H9 (cell line): ENCODE data around the gene THOP1. TPM values are rescaled to one million over a fixed set of nuclear protein-coding genes. Genes with fewer than 3 reads are reported as not detected.

ENCODE experiments used
- DNase-seq: peaks from one replicate; pipeline ENCODE4 v3.0.0-alpha.2; 2017
- H2AFZ ChIP-seq: one replicate; pipeline ENCODE4 v1.6.1; 2013; ENCODE audit warnings: mild to moderate bottlenecking, low read length, control low read depth, moderate library complexity
- H2AK5ac ChIP-seq: 2 replicates; pipeline ENCODE4 v1.6.1; 2013; ENCODE audit warnings: low read length, control low read depth, mixed read lengths; ENCODE audit not compliant: insufficient read length
- H2BK120ac ChIP-seq: one replicate; pipeline ENCODE4 v1.6.1; 2013; ENCODE audit warnings: low read depth, mild to moderate bottlenecking, low read length, control low read depth, inconsistent platforms; ENCODE audit not compliant: poor library complexity, severe bottlenecking
- H2BK12ac ChIP-seq: 2 replicates; pipeline ENCODE4 v1.6.1; 2013; ENCODE audit warnings: low read length, control low read depth, mixed read lengths, low read depth; ENCODE audit not compliant: insufficient read length
- H2BK15ac ChIP-seq: 2 replicates; pipeline ENCODE4 v1.6.1; 2013; ENCODE audit warnings: low read depth, low read length, control low read depth
- H2BK20ac ChIP-seq: one replicate; pipeline ENCODE4 v1.6.1; 2013; ENCODE audit warnings: low read depth, mild to moderate bottlenecking, low read length, control low read depth, inconsistent platforms; ENCODE audit not compliant: poor library complexity, severe bottlenecking
- H2BK5ac ChIP-seq: 2 replicates; pipeline ENCODE4 v1.6.1; 2013; ENCODE audit warnings: low read length, control low read depth, mixed read lengths; ENCODE audit not compliant: insufficient read length
- H3K14ac ChIP-seq: 2 replicates; pipeline ENCODE4 v1.6.1; 2013; ENCODE audit warnings: low read length, control low read depth; ENCODE audit not compliant: insufficient read depth
- H3K18ac ChIP-seq: 2 replicates; pipeline ENCODE4 v1.6.1; 2013; ENCODE audit warnings: low read depth, mild to moderate bottlenecking, mixed read lengths, low read length, control low read depth; ENCODE audit not compliant: insufficient read length
- H3K23ac ChIP-seq: 2 replicates; pipeline ENCODE4 v1.6.1; 2013; ENCODE audit warnings: low read length, control low read depth, mixed read lengths, low read depth; ENCODE audit not compliant: insufficient read length
- H3K23me2 ChIP-seq: 2 replicates; pipeline ENCODE4 v1.6.1; 2013; ENCODE audit warnings: low read depth, mild to moderate bottlenecking, mixed read lengths, low read length, control low read depth; ENCODE audit not compliant: insufficient read length, poor library complexity, severe bottlenecking
- H3K27ac ChIP-seq: 2 replicates; pipeline ENCODE4 v1.5.1; 2013; ENCODE audit warnings: low read length, control low read depth, mixed read lengths, low read depth; ENCODE audit not compliant: insufficient read length
- H3K27me3 ChIP-seq: 2 replicates; pipeline ENCODE4 v1.6.1; 2013; ENCODE audit warnings: low read length, control low read depth, inconsistent platforms; ENCODE audit not compliant: insufficient read depth
- H3K4ac ChIP-seq: 2 replicates; pipeline ENCODE4 v1.6.1; 2013; ENCODE audit warnings: low read depth, mild to moderate bottlenecking, control low read depth, inconsistent platforms, low read length, moderate library complexity
- H3K4me1 ChIP-seq: 2 replicates; pipeline ENCODE4 v1.6.1; 2013; ENCODE audit warnings: low read length, control low read depth, inconsistent platforms; ENCODE audit not compliant: insufficient read depth
- H3K4me2 ChIP-seq: 2 replicates; pipeline ENCODE4 v1.6.1; 2013; ENCODE audit warnings: low read length, control low read depth, mixed read lengths; ENCODE audit not compliant: insufficient read length, insufficient read depth
- H3K56ac ChIP-seq: 2 replicates; pipeline ENCODE4 v1.6.1; 2013; ENCODE audit warnings: low read depth, mild to moderate bottlenecking, mixed read lengths, low read length, control low read depth; ENCODE audit not compliant: insufficient read length
- H3K79me1 ChIP-seq: 2 replicates; pipeline ENCODE4 v1.6.1; 2013; ENCODE audit warnings: low read depth, mild to moderate bottlenecking, moderate library complexity, low read length, control low read depth, inconsistent platforms; ENCODE audit not compliant: insufficient read depth, poor library complexity, severe bottlenecking
- H3K79me2 ChIP-seq: 2 replicates; pipeline ENCODE4 v1.6.1; 2013; ENCODE audit warnings: low read length, control low read depth, inconsistent platforms; ENCODE audit not compliant: insufficient read depth
- H3K9ac ChIP-seq: 2 replicates; pipeline ENCODE4 v1.6.1; 2013; ENCODE audit warnings: low read length, control low read depth, mixed read lengths; ENCODE audit not compliant: insufficient read length; ENCODE audit errors: extremely low read depth
- H3K9me3 ChIP-seq: one replicate; pipeline ENCODE4 v1.6.1; 2013; ENCODE audit warnings: low read depth, low read length, inconsistent platforms; ENCODE audit not compliant: control insufficient read depth
- H3T11ph ChIP-seq: one replicate; pipeline ENCODE4 v1.6.1; 2013; ENCODE audit warnings: mild to moderate bottlenecking, low read length, control low read depth, inconsistent platforms
- H4K20me1 ChIP-seq: one replicate; pipeline ENCODE4 v1.6.1; 2013; ENCODE audit not compliant: control insufficient read depth, insufficient read length, insufficient read depth
- H4K5ac ChIP-seq: 2 replicates; pipeline ENCODE4 v1.6.1; 2013; ENCODE audit warnings: low read depth, mild to moderate bottlenecking, mixed read lengths, low read length, control low read depth; ENCODE audit not compliant: insufficient read length
- H4K8ac ChIP-seq: replicated peaks from 2 replicates; pipeline ENCODE4 v1.6.1; 2013; ENCODE audit warnings: low read length, control low read depth, mixed read lengths, low read depth; ENCODE audit not compliant: insufficient read length
- H4K91ac ChIP-seq: 2 replicates; pipeline ENCODE4 v1.6.1; 2013; ENCODE audit warnings: low read depth, mild to moderate bottlenecking, moderate library complexity, mixed read lengths, low read length, control low read depth; ENCODE audit not compliant: insufficient read length
- H3K27ac Mint-ChIP-seq, 3 experiments: 2 replicates in 2 of 3; 3 replicates in 1 of 3; pipeline ENCODE4 v1.8.0; 2020 to 2021; ENCODE audit warnings: mixed read lengths in 3 of 3, mild to moderate bottlenecking in 1 of 3, moderate library complexity in 1 of 3
- H3K27me3 Mint-ChIP-seq: 2 replicates; pipeline ENCODE4 v1.8.0; 2021; ENCODE audit warnings: low read depth, mild to moderate bottlenecking, moderate library complexity, mixed read lengths
- H3K36me3 Mint-ChIP-seq, 3 experiments: 2 replicates in 2 of 3; 3 replicates in 1 of 3; pipeline ENCODE4 v1.8.0; 2020 to 2021; ENCODE audit warnings: low read depth in 3 of 3, mixed read lengths in 3 of 3; ENCODE audit not compliant: insufficient read depth in 1 of 3
- H3K4me1 Mint-ChIP-seq, 2 experiments: 2 replicates each; pipeline ENCODE4 v1.8.0; 2020; ENCODE audit warnings: mixed read lengths in 2 of 2
- H3K4me3 Mint-ChIP-seq, 2 experiments: 2 replicates in 1 of 2; 3 replicates in 1 of 2; pipeline ENCODE4 v1.8.0; 2020 to 2021; ENCODE audit warnings: mild to moderate bottlenecking in 2 of 2, mixed read lengths in 2 of 2, moderate library complexity in 1 of 2
- H3K9me3 Mint-ChIP-seq, 2 experiments: 2 replicates in 1 of 2; 3 replicates in 1 of 2; pipeline ENCODE4 v1.8.0; 2020; ENCODE audit warnings: mild to moderate bottlenecking in 2 of 2, mixed read lengths in 2 of 2, moderate library complexity in 1 of 2
- WGBS: extraction: QIAGEN DNeasy Blood & Tissue Kit; methylation state at CpG from one replicate; pipeline ENCODE4 v1.1.7; 2013; ENCODE audit warnings: missing lambda C conversion rate, low lambda C conversion rate, mixed read lengths; ENCODE audit not compliant: insufficient read length; ENCODE audit errors: extremely low coverage; 5-methylcytosine and 5-hydroxymethylcytosine counted together
- total RNA-seq: library from RNA; stranded (reverse); gene quantifications from 2 replicates; pipeline ENCODE4 v1.2.1, GENCODE V29; 2021
- TF ChIP-seq, protein P1 (sequence below): fragments of 200-600 bp; sonication (generic); conservative IDR thresholded peaks from 3 replicates; pipeline ENCODE4 v1.8.0; 2021; ENCODE audit warnings: antibody characterized with exemption, mild to moderate bottlenecking

The THOP1 gene
- total RNA-seq, 1 experiment from 2014 or later = 150 TPM

DNA sequence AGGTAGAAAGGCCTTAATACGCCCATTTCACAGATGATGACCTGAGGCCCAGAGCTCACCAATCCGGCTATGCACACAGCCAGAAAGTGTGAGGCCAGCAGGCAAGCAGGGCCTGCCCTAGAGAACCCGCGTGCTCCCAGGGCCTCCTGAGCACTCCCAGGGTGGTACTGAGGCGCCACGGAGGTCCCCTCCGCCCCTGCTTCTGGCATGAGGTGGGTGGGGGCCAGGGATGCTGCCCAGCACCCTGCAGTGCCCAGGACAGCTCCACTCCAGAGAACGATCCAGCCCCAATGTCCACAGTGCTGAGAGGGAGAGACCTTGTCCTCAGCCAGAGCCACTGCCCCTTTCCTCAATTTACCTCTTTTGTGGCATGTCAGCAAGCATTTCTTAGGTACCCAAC lies 16.1 kb upstream of the THOP1 start:
- no peak overlapping the region for H3K4me3 Mint-ChIP-seq
- Histone ChIP-seq H3K9me3 (no peaks in the 10 kb centered on the region), H3K56ac (no peak overlapping the region), H2AK5ac (no peak overlapping the region), H4K91ac (no peak overlapping the region), H2BK12ac (no peak overlapping the region), H2BK120ac (no peak overlapping the region), H3K23ac (no peak overlapping the region), H3K79me2 (peaks cover 29% of the 10 kb centered on the region; the same call in 1 of the 2 replicates), H4K5ac (no peak overlapping the region), H3K23me2 (no peaks in the 10 kb centered on the region), H3K14ac (no peak overlapping the region), H3K27ac (no peak overlapping the region), H2BK5ac (no peak overlapping the region), H2AFZ (no peak overlapping the region), H2BK20ac (no peak overlapping the region), H3K18ac (no peak overlapping the region), H4K20me1 (no peaks in the 10 kb centered on the region), H3K4ac (no peak overlapping the region), H3K79me1 (peaks cover 9% of the 10 kb centered on the region), H3K4me1 (no peaks in the 10 kb centered on the region), H4K8ac (no peak overlapping the region), H2BK15ac (no peak overlapping the region), H3K27me3 (no peaks in the 10 kb centered on the region), H3T11ph (no peak overlapping the region), H3K4me2 (no peak overlapping the region), H3K9ac (no peak overlapping the region)
- H3K27ac Mint-ChIP-seq = no peak overlapping the region
- no peaks in the 10 kb centered on the region for H3K27me3 Mint-ChIP-seq
- H3K36me3 Mint-ChIP-seq = peaks cover 5 to 30% (median 28%) of the 10 kb centered on the region in 3 experiments; a peak in 6 of 7 replicates
- DNase-seq = no peak
- TF ChIP-seq, protein P1, sequence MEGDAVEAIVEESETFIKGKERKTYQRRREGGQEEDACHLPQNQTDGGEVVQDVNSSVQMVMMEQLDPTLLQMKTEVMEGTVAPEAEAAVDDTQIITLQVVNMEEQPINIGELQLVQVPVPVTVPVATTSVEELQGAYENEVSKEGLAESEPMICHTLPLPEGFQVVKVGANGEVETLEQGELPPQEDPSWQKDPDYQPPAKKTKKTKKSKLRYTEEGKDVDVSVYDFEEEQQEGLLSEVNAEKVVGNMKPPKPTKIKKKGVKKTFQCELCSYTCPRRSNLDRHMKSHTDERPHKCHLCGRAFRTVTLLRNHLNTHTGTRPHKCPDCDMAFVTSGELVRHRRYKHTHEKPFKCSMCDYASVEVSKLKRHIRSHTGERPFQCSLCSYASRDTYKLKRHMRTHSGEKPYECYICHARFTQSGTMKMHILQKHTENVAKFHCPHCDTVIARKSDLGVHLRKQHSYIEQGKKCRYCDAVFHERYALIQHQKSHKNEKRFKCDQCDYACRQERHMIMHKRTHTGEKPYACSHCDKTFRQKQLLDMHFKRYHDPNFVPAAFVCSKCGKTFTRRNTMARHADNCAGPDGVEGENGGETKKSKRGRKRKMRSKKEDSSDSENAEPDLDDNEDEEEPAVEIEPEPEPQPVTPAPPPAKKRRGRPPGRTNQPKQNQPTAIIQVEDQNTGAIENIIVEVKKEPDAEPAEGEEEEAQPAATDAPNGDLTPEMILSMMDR = no peak
- WGBS = no CpG with 5 or more reads among the region's 8 CpGs
- no peaks in the 10 kb centered on the region for H3K4me1 Mint-ChIP-seq
- no peaks in the 10 kb centered on the region for H3K9me3 Mint-ChIP-seq
